ENCODE data around the gene CCDC85B. TPM values are rescaled to one million over a fixed set of nuclear protein-coding genes. Genes with fewer than 3 reads are reported as not detected.
"Not testable (repeated sequence)": the region's sequence is repeated elsewhere in the genome, so short reads cannot be mapped to it uniquely, and the experiment has no call there.

Gene CCDC85B
- total RNA-seq, 1 donor from 2014 or later = 12.2 TPM

DNA sequence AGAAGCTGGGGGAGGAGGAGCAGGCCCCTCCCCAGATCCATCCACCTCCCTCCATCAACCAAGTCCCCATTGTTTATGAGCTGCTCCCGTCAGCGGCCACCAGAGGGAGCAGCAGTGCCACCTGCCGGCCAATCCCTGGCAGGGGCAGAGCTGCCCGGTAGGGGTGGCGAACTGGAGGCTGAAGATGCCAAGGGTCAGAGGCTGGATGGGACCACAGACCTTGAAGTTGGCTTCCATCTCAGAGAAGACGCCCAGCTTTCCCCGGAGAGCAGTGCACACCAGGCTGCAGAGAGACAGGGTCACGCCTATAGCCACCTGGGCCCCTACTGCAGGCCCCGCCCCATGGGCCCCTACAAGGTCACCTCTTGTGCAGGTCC, 5.8 kb upstream of the CCDC85B start:
- DNase-seq (ENCODE audit: low spot score in 2 of 2) = peak; percentile 78 to 87
- no peak for FAIRE-seq

DNA sequence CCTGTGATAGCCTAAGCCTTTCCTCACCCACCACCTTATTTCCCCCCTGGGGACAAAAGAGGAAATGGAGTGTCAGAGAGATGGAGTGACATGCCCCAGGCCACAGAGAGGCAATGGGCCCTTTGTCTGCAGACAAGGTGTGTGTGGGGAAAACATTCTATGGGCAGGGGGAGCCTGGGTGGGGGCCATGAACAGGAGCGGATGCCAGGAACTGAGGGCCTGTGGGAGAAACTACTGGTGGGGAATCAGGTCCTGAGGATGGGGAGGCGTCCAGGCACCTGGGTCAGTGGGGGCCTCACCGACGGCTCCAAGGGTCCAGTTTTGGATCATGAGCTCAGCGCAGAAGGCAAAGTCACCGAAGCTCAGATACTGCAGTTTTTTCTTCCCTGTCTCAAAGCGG, 5.2 kb upstream of the CCDC85B start:
- DNase-seq (ENCODE audit: low spot score in 2 of 2) (no peak), FAIRE-seq (no peak)

DNA sequence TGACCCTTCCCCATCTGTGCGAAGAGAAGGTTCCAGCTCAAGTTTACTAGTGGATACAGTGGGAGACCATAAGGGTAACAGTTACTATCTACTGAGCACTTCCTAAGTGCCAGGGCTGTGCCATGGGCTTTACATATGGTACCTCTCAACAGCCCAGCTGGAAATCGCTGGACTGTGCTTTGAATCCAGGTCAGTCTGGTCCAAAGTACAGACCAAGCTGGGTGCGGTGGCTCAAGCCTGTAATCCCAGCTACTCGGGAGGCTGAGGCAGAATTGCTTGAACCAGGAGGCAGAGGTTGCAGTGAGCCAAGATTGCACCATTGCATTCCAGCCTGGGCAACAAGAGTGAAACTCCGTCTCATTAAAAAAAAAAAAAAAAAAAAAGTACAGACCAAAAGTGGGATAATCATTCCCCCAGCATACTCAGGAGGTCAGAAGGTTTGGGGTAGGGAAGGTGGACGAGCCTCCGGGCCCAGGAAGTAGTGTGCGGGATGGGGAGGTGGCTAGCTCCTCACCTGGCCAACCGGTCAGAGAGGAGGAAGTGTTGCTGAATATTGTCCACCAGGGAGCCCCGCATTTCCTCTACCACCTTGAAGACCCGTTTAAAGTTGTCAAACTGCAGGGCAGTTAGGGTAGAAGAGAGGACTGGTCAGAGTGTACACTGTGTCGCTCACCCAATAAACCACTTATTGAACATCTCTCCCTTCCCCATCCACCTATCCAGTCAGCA, 4.5 kb upstream of the CCDC85B start:
- FAIRE-seq (no peak), DNase-seq (ENCODE audit: low spot score in 2 of 2) (no peak)

DNA sequence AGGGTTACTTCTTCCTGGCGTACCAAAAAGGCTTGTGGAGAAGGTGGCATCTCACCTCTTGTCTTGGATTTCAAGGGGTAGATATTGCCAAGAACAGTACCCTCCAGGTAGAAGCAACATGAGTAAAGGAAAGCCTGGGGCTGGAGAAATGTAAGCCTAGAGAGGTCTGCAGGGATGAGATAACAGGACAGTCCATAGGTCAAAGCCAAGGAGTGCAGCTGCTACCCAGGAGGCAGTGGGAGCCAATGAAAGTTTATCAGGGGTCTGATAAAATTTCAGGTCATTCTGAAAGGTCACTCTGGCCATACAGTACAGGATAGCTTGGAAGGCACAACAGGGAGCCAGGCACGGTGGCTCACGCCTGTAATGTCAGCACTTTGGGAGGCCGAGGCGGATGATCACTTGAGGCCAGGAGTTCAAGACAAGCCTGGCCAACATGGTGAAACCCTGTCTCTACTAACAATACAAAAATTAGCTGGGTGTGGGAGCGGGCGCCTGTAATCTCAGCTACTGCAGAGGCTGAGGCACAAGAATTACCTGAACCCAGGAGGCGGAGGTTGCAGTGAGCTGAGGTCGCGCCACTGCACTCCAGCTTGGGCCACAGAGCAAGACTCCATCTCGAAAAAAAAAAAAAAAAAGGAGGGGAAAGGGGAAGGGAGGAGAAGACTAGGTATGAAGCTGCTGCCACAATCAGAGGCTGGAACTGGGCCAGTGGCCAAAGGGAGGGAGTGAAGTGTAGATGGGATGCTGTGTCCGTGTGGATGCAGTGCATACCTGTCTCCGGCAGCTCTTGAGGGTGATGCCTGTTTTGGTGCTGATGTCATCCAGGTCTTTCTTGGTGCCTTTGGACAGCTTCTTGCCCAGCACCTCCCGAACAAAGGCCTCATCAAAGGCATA, 3.4 kb upstream of the CCDC85B start:
- DNase-seq (ENCODE audit: low spot score in 2 of 2) (no peak), FAIRE-seq (no peak)

DNA sequence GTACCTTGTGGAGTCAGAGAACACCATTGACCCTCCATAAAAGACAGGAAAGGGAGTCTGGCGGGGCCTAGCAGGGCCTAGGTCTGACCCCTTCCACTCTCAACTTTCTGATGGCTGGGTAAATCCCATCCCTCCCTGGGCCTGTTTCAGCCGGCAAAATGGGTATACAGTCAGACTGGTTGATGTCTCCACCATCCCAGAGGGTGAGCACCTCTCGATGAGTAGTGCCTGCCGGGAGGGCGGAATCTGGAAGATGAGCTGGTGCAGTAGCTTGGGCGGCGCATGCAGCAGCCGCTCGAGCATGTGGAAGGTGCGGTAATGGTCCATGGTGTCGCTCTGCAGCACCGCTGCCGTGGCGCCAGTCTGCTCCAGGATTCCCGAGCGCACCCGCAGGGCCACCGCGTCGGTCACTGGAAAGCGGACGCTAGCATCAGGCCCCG, 2.7 kb upstream of the CCDC85B start:
- FAIRE-seq = no peak
- no peak for DNase-seq (ENCODE audit: low spot score in 2 of 2)

DNA sequence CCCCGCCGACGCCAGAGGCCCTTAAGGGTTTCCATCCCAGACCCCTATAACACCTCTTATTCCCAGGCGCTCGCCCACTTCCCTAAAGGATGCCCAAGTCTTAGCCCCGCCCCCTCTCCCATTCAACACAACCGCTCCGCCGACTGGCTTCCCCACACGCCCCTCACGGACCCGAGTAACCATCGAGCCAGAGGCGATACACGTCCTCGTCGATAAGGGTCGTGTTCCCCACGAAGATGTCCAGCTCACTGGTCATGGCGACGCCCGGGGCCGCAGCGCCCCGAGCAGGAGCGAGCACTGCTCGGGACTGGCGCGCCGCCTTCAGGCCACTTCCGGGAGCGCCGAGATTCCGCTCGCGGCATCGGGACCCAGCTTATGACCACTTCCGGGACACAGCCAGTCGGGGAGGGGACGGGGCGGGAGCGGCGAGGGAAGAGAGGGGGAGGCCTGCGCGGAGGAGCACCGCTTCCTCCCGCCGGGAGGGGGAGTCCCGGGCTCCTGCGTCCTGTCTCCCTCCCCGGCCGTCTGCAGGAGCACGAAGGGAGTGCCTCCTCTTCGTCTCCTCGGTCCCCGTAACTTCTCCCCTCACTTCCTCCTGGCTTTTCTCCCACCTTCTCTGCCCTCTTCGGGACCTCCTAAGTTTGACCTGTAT, 2.2 kb upstream of the CCDC85B start, which contains the start of gene FIBP:
Gene FIBP (minus strand): TSS at position 309 of the 652 bp plus-strand sequence. CDS start 53 bp downstream, at position 256.
- FAIRE-seq = no peak

DNA sequence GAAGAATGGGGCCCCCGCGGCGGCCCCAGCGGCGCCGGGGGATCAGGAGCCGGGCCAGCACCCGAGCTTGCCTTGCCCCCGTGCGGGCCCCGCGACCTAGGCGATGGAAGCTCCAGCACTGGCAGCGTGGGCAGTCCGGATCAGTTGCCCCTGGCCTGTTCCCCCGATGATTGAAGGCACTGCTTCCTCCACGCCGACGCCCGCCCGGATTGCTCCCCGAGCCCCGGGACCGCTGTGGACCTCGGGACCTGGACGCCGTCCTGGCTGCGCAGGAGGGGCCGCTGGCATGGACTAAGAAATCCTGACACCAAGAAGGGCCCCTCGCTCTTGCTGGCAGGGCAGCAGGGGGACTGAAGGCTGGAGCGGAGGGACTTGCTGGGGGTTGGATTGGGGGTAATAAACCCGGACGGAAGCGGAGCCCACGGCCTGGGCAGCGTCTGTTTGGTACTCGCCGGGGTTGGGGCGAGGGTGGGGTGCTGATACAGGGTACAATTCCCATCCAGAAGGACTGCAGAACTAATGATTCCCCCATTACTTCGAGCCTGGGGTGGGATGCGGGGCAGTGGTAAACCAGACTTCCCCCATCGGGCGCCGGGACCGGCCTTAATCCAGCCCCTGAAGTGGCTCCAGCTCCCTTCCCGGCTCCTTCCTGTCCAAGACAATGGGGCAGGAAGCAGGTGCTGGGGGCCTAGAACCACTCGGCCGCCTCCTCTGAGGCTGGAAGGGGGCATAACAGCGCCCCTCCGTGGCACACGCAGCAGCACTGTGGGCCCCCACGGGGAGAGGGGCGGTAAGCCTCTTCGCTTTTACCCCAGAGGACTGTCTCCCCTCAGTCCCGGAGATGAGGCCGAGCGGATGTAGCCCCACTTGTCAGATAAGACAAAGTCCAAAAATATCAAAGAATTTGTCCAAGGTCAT, 1.0 kb downstream of the CCDC85B start:
- no peak for FAIRE-seq

More for the DNA sequence above, 2.2 kb upstream of the CCDC85B start, which contains the start of gene FIBP:
- DNase-seq (ENCODE audit: low spot score in 2 of 2) = peak; percentile 97 to 98

DNA sequence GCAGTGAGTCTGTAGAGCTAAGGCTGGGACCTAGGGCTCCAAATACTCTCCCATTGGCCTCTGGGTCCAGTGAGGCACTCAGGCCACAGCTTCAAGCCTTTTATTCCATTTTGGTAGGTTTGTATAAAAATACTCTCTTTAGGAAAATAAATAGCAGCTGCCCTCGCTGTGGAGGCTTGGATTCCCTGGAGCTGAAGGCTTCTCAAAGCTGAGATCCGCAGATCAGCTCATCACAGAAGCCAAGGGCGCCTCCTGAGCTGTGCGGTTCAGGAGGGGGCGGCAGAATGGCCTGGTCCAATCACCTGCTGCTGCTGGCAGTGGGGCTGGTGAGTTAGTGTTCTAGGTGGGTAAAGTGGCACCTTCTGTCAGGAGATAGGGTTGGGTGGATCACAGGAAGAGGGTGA, 1.7 kb downstream of the CCDC85B start:
- not testable (repeated sequence) for DNase-seq (ENCODE audit: low spot score in 2 of 2); FAIRE-seq

More for the DNA sequence above, 1.0 kb downstream of the CCDC85B start:
- DNase-seq (ENCODE audit: low spot score in 2 of 2) = peak in 1 of 2 donors; percentile 59

DNA sequence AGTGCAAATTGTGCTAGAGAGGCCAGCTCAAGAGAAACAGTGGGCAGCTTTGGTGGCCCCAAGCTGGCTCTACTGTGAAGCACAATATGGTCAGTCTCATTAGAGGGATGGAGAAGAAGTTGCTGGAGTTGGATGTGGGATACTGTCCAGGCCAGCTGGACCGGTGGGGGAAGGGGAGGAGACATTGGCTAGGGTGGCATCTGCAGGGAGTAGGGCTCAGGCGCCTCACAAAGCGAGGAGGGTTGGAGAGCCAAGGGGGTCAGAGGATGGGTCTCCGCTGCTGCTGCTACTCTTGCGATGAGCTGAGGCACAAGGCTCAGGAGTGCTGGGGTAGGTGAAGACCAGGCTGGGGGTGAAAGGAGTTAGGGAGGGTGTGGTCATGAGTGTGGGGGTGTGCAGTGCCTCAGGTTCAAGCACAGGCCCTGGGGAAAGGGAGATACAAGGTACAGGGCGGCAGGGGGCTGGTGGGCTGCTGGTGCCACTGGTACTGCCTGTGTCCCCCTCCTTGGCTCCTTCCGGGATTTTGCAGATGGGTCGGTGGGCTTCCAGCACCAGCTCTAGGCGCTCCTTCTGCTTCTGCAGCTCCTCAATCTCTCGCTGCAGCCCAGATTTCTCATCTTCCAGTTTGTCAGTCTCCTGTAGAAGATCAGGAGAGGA, 2.3 kb downstream of the CCDC85B start:
- no peak for FAIRE-seq
- DNase-seq (ENCODE audit: low spot score in 2 of 2) = no peak

DNA sequence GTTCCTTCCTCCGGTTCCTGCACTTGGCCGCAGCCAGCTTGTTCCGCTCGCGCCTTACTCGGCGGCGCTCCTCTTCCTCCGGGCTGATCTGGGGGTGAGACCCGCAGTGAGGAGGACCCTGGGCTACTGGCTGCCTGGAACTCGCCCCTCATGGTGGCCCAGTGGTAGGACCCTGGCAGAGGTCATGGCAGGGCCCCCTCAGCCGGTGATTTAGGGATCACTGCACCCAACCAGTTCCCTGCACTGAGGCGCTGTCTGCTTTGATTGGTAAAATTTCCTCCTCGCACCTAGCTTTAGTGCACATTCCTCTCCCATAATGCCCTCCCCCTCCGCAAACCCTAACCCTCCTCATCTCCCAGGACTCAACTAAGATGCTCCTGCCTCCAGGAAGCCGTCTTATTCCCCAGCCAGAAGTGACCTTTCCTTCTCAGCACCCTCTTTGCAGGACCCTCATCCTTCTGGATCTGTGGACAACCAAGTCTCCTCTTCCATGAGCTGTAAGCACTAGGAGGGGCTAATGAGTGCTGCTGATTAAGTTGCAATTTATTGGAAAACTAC, 3.6 kb downstream of the CCDC85B start:
- DNase-seq (ENCODE audit: low spot score in 2 of 2) (no peak), FAIRE-seq (no peak)

DNA sequence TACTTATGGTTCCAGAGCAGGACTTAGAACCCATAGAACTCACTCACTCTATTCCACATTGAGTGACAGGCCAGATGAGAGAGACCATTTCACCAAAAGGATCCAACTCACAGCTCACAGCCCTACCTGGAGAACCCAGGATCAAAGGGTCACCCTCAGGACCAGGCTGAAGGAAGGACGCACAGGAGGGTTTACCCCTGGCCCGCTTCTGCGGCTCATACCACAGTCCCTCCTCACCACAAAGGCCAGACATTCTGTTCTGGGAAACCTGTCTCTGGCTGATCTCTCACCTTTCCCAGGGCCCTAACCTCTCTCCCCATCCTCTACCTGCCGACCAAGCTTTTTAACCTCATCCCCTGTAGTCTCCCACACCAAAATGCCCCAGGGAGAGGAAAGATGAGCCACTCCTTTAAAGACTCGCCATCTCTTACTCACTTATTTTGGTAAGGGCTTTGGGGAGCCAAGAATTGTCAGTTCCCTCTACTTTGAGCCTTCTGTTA, 5.1 kb downstream of the CCDC85B start:
- no peak for DNase-seq (ENCODE audit: low spot score in 2 of 2)
- FAIRE-seq = no peak

DNA sequence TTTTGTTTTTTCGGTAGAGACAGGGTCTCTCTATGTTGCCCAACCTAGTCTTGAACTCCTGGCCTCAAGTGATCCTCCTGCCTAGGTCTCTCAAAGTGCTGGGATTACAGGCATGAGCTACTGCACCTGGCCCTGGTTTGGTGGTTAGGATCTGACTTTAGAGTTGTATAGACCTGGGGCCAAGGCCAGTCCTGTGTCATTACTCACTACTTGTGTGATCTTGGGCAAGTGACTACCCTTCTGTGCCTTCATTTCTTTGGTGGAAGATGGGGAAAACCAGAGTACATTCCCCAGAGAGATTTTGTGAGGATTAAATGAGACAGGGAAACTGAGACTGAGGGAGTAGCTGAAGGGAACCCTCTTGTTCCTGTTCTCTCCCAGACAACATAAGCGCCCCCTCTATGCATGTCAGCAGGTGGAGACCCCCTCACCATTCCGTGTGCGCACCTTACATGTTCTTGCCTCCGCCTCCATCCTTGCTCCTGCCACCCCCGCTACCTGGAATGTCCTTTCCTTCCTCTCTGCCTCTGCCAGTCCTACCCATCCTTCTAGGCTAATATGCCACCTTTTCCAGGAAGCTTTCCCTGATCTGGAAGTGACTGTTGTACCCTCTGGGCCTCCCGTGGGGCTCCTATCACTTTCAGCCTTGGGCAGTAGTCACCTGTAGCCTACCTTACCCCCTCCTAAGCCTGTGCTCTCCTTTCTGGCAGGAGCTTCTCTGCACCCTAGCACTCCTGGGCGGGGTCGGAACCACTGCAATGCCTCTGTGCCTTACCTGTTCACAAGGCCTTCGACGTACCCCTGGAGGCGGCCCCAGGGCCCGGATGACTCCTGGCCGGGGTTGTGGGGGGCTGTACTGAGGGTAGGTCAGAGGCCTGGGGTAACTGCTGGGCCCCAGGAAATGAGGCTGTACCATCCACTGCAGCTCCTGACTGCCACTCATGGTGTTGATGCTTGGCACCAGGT, 5.8 kb downstream of the CCDC85B start:
- FAIRE-seq (no peak), DNase-seq (ENCODE audit: low spot score in 2 of 2) (no peak)

DNA sequence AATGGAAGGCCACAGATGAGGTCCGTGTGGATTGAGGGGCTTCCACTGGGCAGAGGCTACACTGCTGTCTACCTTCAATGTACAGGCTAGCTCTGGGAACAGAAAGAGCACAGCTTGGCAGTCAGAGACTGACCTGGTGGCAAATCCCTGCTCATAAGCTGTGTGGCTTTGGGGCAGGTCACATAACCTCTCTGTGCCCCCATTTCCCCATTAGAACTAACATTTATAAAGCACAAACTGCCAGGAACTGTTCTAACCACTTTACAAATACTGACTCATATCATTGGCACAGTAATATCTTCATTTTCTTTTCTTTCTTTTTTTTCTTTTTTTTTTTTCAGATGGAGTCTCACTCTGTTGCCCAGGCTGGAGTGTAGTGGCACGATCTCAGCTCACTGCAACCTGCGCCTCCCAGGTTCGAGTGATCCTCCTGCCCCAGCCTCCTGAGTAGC, 6.6 kb downstream of the CCDC85B start:
- FAIRE-seq (no peak), DNase-seq (ENCODE audit: low spot score in 2 of 2) (no peak)

DNA sequence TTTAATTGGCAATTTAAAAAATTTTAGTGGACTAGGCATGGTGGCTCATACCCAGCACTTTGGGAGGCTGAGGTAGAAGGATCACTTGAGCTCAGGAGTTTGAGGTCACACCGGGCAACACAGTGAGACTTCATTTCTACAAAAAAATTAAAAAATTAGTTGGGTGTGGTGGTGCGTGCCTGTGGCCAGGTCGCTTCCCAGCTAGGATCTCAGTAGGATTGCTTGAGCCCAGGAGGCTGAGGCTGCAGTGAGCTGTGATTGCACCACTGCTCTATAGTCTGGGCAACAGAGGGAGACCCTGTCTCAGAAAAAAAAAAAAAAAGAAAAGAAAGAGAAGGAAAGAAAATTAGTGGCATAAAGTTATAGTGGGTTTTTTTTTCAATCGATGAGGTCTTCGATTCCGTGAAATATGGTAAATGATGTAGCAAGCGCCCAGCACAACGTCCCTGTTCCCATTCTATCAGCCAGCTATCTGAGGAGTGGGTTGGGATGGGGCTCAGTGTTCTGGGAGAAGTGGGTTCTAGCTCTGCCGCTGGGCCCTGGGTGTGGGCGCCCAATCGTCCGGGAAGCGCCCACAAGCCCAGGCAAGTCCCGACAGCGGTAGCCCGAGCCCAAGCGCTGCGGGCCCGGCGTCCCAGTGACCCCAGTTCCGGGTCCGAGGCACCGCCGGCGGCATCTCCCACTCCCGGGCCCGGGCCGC, 8.3 kb downstream of the CCDC85B start:
- no peak for DNase-seq (ENCODE audit: low spot score in 2 of 2)
- no peak for FAIRE-seq

DNA sequence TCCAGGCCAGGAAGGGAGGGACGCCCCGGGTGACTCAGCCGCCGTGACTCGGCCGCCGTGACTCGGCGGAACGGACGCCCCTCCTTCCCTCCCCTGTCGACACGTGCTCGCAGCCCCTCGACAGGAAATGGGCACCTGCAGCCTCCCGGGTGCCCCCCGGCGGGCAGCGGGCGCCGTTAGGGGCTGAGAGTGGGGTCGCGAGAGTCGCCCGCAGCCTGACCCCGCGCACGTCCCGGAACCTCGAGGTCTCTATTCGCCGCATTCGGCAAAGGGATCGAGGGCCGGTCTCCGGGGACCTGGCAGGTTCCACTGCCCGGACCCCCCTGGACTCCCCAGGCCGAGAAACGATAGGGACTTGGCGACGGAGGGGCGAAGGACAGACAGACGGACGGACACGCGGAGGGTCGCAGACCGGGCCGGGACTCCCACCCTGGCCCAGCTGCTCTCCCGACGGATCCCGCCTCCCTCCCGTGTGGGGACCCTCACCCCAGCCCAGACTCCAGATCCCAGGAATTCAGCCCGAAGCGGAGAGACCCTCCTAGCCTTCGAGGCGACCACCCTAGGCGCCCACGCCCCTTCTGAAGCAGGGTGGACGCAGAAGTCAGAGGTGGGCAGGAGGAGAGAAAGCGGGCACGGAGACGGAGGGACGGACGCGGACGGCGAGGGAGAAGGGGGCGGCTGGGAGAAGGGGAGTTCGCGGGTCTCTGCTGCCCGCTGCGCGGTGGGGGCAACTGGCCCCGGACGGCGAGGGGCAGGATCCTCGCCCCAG, 9.1 kb downstream of the CCDC85B start:
- FAIRE-seq = no peak
- DNase-seq (ENCODE audit: low spot score in 2 of 2) = peak in 1 of 2 donors; percentile 77
